ENCODE results near the gene CDH4.

Gene CDH4

DNA sequence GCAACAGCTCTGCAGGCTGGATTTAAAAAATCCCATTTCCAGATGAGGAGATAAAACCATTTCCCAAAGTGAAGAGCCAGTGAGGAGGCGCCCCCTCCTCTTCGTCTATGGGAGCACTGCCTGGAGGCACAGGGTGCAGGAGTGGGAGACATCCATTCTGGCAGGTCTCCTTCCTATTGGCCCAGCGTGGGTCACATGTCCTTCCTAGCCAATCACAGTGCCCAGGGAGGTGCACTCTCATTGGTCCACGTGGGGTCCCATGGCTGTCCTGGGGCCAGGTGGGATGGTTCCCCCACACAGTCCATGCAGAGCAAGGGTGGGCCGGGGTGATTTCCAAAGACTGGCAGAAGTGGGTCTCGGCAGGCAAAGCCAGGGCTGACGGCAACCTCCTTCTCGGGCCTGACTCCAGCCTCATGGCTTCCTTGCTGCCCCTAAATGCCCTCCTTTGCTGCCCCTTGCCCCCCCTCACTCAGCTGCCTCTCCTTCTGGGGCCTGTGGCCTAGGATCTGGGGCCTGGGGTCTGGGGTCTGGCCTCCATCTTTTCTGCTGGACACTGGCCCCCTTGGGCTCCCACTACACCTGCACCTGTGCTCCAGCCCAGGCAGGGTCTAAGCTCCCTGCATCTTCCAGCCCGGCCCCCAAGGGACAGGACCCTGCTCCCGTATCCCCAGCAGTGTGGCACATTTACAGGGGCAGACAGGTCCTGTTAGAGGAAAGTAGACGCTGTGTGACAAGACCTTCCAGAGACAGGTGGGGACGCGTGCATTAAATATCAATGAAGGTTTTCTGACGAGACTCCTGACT, 581.9 kb downstream of the CDH4 start:
- DNase-seq, result no peak

DNA sequence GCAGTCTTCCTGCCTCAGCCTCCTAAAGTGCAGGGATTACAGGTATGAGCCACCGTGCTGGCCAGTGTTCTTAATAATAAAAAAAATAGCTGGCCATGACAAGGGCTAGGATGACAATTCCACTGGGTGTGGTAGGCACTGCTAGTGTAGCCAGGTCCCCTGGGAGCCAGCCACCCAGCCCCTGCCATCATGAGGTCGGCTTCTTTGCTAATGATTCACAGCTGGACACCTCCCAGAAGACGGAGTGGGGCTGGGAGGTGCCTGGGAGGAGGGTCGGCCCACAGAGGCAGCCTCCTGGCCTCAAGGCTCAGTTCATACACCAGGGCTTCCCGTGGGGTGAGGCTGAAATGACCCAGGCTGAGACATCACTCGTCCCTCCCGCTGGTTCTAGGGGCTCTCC, 583.2 kb downstream of the CDH4 start:
- no peak for DNase-seq

DNA sequence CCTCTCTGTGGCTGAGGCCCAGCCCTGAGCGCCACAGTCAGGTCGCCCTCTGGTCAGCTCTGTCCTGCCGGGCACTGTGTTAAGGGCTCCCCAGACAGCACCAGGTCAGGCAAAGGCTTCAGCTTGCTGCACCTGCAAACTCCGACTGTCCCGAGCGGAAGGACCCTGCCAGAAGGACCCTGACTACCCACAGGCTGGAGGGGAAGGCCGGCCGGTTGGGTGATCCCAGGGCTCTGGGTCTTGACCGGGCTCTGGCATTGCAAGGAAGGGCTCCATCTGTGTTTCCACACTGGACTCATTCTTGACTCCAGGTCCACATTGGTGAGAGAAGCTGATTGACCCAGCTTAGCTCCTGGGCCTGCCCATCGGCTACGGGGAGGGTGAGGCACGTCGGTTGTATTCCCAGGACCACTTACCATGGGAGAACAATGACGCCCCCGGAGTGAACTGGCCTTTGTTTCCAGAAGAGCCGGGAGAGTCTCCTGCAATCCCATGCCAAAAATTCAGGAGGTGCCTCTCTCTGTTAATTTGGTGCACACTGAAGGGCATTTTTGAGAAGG, 583.8 kb downstream of the CDH4 start:
- no peak for DNase-seq

DNA sequence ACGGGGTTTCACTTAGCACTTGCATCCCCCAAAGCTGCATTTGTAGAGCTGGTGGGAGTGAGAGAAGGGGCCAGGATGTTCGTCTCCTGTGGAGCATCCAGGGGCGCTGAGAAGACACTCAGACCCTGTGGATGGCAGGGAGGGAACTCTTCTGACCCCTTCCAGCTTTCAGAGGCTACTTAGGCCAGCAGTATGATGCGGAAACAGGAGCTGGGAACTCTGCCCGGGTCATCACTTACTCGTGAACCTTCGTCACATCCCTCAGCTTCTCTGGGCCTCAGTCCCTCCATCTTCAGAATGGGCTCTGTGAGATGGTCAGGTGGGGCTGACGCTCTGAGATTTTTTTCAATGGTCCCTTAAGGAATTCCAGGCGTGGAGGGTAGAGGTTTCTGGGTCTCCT, 585.1 kb downstream of the CDH4 start:
- DNase-seq, result no peak

DNA sequence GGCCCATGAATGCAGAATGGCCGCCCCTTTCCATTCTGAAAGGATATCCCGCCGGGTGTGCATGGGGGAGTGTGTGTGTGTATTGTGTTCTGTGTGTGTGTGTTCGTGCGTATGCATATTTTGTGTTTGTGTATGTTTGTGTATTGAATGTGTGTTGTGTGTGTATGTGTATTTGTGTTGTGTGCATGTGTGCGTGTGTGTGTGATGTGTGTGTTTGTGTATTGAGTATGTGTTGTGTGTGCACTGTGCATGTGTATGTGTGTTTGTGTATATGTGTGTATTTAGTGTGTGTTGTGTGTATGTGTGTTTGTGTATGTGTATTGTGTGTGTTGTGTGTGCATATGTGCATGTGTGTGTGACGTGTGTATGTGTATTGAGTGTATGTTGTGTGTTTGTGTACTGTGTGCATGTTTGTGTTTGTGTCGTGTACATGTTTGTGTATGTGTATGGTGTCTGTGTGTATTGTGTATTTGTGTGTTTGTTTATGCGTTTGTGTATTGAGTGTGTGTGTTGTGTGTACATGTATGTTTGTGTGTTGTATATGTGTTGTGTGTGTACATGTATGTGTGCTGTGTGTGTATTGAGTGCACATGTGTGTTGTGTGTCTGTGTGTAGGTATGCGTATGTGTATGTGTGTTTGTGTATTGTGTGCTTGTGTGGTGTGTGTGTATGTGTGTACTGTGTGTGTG, 587.3 kb downstream of the CDH4 start:
- no peak for DNase-seq

DNA sequence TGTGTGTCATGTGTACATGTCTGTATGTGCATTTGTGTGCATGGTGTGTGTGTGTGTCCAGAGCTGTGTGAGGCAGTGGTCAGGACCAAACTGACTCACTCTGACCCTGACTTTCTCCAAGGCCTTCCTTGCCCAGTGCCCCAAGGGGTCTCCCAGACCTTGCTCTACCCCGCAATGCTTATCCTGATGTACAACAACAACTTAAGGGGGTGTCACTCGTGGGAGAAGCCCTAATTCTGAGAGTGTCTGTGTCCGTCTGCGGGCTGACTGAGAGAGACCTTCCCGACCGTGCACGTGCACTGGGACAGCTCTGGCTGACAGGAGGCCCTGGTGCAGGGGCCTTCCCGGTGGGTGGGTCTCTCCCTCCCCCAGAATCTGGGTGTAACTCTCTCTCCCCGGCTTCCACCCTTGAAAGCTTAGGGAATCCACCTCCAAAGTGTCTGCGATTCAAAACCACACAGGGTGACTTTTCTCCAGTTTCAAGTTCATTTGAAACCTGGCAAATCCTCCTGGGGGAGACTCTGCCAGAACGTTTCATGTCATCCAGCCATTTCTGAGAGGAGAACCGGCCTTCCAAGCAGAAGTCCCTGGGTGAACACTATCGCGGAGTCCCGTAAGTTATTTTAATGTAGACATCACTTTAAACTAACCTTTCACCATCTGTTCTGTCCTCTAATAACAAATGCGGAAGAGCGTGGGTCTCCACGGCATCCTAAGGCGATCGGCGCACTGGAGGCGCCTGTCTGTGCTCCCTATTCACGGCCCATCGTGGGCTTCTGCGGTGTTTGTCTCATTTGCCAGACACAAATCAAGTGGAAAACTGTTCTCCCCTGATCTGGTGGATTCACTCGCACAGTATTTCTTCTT, 588.1 kb downstream of the CDH4 start:
- DNase-seq, result no peak

DNA sequence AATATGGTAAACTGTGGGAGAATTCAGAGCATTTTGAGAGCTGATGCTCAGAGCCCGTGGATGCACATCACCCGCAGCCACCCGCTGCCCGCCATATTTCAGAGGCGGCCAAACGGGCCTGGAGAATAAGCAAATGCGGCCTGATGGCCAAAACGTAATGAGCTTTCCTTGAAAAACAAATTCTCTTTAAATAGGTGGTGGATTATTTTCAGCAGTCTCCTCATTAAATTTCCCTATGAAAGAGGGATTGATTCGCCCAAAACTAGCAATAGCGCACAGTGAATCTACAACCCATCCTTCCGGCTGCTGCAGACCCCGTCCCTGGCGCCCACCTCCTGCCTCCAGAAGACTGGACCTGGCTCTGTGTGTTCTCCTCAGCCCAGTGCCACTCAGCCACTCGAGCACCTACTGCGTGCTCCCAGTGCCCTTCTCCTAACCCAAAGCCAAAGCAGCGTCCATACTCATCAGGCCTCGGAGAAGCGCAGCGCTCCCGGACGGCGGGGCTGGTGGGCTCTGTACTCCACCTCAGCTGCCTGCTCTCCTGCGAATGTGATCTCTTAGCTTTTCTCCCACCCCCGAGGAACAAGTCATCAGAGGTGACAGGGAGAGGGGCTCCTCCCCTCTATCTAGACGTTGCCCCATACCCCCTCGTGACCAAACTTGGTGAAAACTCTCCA, 588.9 kb downstream of the CDH4 start:
- no peak for DNase-seq

DNA sequence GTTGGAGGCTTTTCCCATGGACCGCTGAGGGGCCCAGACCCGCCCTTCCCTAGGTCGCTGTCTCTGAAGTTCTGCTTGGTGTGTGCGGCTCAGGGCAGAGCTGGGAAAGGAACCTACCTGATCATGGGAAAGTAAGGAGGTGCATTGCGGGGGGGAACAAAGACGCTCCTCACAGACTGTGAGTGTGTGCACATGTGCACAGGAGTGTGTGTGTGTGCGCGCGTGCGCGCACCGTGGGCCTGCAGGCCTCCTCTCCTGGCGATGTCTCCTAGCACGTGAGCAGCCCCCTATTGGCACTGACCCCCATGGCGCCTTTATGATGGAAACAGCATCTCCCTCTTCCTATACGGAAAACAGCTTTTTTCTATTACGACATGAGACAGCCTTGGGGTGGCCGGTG, 589.5 kb downstream of the CDH4 start:
- DNase-seq, result no peak

DNA sequence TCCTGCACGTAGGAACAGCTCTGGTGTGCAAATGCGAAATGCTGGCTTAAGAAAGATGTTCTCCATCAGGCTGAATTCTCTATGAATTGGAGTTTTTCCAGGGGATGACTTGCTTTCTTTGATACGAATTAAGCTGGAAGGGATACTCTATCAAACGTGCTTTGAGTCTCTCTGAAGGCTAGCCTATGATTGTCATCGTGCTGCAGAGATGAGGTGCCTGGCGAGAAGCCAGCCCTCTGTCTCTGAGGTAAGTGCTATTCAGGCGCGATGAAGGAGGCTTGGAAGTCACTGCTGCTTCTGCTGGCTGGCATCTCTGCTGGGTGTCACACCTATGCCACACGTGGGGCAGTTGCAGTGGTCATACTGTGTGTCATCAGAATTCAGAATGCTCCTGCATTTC, 589.9 kb downstream of the CDH4 start:
- DNase-seq, result no peak

DNA sequence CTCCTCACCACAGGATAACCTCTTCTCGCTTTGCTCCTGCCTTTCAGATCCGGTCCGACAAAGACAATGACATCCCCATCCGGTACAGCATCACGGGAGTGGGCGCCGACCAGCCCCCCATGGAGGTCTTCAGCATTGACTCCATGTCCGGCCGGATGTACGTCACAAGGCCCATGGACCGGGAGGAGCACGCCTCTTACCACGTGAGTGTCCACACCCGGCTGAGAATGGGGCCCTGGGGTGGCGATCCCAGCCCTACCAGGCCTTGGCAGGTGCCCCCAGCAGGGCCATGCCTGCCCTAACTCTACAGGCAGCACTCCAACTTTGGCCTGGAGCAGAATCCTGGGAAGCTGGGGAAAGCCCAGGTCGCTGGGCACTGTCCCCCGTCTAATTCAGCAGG, 592.6 kb downstream of the CDH4 start:
- DNase-seq, result no peak

DNA sequence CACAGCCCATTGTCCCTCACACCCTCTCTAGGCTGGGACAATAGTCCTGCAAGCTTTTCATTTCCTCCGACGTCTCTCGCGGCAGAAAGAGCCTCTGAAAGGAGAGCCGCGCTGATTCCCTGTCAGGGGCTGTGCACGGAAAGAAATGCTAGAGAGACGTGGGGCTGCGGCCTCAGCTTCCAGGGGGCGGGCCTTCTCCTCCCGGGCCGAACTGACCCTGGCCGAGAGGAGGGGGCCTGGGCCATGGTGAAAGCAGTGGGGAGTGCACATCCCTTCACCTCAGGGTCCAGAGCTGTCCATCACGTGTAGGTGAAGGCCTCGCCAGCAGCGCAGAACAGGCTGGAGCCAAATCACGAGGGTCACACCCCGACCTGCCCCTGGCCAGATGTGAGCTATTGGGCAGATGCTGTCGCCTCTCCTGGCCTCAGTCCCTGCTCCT, 593.2 kb downstream of the CDH4 start:
- DNase-seq, result no peak

DNA sequence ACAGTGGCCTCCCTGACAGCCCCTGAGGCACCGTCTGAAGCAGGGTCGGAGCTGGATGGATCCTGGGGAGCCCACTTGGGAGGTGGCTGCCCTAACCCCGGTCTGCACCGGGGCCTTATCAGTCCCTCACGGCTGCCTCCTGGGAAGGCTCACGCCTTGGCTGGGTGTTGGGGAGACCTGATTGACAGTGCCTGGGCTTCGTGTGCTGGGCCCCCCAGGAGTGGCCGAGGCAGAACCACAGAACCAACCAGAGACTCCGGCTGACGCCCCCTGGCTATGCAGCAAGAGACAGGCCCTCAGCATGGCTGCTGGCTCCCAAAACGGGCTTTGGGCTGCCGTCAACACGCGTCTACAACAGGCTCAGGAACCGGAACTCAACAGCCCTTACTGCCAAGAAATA, 594.0 kb downstream of the CDH4 start:
- DNase-seq, result no peak

DNA sequence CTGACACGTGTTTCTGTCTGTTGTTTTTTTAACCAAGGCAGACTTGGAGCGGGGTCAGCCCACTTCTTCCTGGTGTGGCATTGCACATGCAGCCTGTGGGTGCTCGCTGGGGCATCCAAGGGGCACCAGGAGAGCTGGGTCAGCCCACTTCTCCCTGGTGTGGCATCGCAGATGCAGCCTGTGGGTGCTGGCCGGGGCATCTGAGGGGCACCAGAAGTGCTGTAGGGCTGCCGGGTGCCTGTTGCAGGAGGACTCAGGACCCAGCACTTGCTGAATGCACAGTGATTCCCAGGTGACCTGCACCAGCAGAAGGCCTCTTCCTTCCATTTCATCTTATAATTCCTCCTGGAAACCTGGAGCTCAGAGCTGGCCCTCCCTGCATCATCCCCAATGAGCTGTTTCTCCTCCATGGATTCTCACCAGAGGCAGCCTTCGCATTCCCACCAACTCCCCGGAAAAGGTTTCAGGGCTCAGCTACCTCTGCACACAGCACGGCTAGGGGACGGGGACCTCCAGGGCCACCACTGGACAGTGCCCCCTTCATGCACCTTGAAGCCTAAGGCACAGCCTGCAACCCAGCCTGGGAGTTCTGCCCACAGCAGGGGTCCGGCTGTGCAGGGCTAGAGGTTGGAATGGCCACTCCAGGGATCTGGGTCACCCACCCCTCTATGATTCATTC, 594.8 kb downstream of the CDH4 start:
- no peak for DNase-seq

DNA sequence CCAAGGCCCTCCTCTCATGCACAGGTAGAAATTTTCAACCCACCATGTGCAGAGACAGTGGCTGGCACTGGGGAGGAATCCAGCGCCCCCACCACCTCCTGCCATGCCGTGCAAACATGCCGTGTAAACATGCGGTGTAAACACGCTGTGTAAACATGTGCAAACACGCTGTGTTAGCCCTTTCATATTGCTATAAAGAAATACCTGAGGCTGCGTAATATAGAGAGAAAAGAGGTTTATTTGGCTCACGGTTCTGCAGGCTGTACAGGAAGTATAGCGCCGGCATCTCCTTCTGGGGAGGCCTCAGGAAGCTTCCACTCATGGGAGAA, 595.3 kb downstream of the CDH4 start:
- DNase-seq, result no peak

DNA sequence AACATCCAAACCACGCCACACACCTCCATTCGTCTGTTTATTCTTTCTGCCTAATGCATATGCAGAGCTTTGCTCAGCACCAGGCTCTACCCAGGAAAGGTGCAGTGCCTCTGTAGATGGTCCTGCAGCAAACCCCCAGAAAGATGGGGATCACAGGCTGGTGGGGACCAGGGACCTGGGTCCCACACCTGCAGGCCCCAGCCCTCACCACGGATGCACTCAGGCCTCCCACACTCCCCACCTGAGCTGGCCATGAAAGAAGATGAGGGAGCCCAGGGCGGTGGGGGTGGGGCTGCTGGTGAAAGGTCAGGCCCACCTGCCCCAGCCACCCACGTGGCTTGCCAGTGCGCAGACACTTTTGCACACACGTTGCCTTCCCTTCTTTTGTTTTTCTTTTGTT, 595.9 kb downstream of the CDH4 start:
- no peak for DNase-seq

DNA sequence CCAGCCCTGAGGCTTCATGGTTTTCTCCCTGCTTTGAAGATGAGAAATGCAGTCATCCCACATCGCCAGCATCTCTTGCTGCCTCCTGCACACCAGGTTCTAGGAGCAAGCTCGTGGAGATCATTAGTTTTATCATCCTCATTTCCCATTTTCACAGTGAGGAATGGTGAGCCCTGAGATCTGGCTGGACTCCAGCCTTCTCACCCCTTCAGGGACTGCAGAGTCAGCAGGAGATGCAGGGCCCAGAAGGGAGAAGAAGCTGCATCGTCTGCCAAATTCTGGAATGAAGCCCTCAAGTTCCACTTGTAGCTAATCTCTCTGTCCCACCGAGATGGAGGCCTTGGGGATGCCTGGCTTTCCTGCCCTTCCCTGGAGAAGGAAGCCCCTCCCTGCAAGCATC, 596.8 kb downstream of the CDH4 start:
- DNase-seq, result no peak

DNA sequence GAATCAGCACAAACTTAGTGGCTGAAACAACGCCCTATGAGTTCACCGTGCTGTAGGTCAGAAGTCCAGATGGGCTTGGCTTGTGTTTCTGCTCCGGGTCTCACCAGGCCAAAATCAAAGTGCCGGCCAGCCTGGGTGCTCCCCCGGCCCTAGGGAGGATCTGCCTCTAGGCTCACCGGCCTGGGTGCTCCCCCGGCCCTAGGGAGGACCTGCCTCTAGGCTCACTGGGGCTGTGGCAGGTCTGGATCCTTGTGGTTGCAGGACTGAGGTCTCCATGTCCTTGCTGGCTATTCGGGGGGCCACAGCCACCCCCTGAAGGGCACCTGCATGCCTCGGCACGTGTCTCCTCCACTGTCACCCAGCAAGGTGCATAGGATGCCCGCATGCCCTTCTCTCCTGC, 597.3 kb downstream of the CDH4 start:
- no peak for DNase-seq

DNA sequence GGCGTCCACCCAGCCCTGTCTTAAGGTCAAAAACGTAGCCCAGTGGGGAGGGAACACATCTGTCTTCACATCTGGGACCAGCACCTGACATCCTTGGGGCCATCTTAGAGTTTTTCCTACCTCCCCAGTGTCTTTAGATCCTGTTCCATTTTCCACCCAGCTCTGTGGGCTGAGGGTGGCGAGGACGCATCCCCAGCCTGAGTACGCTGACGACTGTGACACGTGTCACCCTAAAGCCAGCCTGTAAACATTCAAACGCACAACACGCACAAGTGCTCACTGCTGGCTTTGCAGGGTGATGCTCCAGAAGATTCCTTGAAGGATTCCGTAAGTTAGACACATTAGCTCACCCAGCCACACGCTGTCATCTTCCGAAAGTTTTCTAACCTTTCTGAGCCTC, 597.8 kb downstream of the CDH4 start:
- no peak for DNase-seq

DNA sequence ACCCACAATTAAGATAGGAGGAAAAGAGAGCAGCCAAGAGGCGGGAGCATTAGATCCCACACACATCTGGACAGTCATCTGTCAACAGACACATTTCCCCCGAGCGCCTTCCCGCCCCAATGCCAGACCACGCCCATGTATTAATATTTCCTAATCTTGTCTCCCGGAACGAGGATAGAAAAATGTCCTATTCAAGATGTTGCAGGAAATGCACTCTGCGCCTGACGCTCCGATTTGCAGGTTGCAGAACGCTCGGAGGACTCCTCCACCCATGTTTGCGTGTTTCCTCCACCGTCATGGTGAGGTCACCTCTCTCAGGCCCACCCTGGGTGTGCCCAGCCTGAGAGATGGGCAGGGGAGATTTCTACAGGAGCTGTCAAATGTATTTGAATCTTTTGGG, 598.4 kb downstream of the CDH4 start:
- no peak for DNase-seq

DNA sequence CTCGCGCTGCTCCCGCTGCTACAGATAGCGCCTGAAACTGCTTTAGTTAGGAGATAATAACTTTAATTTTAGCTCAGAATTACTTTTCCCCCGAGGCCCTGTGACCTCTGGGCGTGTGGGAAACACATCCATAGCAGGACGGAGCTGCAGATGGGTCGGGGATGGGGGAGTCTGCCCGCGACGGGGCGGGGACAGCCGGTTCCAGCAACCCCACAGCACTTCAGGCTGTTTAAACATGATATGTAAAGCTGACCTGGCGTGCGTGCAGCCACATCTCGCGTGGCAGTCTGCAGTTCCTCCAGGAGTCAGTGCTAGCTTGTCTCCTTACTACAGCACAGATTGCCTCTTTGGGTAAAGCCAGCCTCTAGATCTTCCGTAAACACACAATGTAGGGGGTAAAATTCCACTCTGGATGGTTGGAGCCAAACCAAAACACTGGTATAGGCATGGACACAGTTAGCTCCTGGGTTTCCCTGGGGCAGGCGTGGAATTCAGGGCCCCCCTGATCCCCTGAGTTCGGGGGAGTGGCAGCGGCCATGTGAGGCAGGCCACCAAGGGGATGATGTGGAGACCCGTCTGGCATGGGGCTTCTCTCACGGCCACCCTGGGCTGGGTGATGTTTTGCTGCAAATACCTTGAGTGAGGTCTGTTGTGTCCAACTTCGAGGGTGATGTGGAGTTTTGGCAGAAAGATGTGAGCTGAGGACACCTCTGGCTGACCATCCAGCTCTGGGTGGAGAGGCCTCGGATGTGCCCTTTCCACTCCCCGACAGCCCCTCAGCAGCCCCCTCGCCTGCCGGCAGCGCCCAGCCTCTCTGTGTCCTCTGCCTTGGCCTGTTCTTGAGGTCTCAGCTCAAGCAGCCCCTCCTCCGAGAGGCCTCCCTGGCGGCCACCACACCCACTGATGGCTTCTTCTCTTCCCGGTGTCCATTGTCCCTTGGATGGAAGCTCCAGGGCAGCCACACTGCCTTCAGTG, 599.2 kb downstream of the CDH4 start:
- DNase-seq, result no peak

Measured in inflammatory macrophage (primary cell).